ENCODE measurements around the gene MTHFD1L. TPM values are rescaled to one million over a fixed set of nuclear protein-coding genes. Genes with fewer than 3 reads are reported as not detected.
"Not testable (repeated sequence)": the region's sequence is repeated elsewhere in the genome, so short reads cannot be mapped to it uniquely, and the experiment has no call there.

The MTHFD1L gene
- total RNA-seq, 1 donor from 2014 or later = 66.0 TPM

GRCh38 chr6:151038616-151039015 is 173.1 kb downstream of the MTHFD1L start:
- no peak for DNase-seq (ENCODE audit: low spot score)
- TF ChIP-seq CTCF (IDR thresholded peaks at IDR 0.05; ENCODE audit: unreplicated experiment) = no peak
- no peaks in the 10 kb centered on the region for H3K9me3 Mint-ChIP-seq (ENCODE audit: unreplicated experiment)
- peaks cover 43% of the 10 kb centered on the region for H3K4me1 Mint-ChIP-seq (ENCODE audit: unreplicated experiment)
- H3K27me3 Mint-ChIP-seq (ENCODE audit: unreplicated experiment) = peaks cover 8% of the 10 kb centered on the region
- peaks cover 34% of the 10 kb centered on the region for H3K36me3 Mint-ChIP-seq (ENCODE audit: low read depth, unreplicated experiment)
- H3K27ac Mint-ChIP-seq (ENCODE audit: unreplicated experiment) = peak overlapping the region; percentile 76
- H3K4me3 Mint-ChIP-seq (ENCODE audit: unreplicated experiment) = no peak overlapping the region

DNA sequence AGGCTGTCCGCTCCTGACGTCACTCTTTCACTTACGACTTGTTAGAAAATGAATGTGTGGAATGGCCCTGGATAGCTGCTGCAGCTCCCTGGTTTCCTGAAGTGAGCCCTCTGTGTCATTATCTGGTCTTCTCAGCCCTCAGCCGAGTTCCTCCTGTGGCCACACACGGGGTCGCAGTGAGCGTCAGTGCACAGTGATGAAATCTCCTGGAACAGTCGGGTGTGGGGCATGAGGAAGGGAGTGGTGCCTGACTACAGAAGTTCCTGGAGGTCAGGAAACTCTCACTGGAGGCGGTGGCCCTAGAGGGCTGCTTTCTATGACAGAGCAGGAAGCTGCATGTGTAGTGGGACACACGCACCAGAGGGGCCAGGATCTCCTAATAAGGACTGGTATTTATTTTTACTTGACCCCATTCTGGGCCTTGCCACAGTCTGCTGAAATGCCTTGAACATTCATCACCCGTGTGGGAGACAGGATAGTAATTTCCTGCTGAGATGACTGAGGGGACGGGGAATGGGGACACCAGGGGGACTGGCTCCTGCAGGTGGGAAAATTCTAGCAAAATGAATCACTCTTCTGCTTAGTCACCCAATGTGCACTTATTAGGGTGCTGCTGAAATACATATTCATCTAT is 175.5 kb downstream of the MTHFD1L start:
- H3K36me3 Mint-ChIP-seq (ENCODE audit: low read depth, unreplicated experiment) = peaks cover 40% of the 10 kb centered on the region
- not testable (repeated sequence) for H3K27me3 Mint-ChIP-seq (ENCODE audit: unreplicated experiment)

GRCh38 chr6:151041686-151042085 is 176.2 kb downstream of the MTHFD1L start:
- H3K27ac Mint-ChIP-seq (ENCODE audit: unreplicated experiment) = peak overlapping the region; percentile 98
- DNase-seq (ENCODE audit: low spot score) = no peak
- H3K4me3 Mint-ChIP-seq (ENCODE audit: unreplicated experiment) = no peak overlapping the region
- peaks cover 8% of the 10 kb centered on the region for H3K27me3 Mint-ChIP-seq (ENCODE audit: unreplicated experiment)
- H3K4me1 Mint-ChIP-seq (ENCODE audit: unreplicated experiment) = peaks cover 69% of the 10 kb centered on the region
- TF ChIP-seq CTCF (IDR thresholded peaks at IDR 0.05; ENCODE audit: unreplicated experiment) = no peak
- peaks cover 36% of the 10 kb centered on the region for H3K36me3 Mint-ChIP-seq (ENCODE audit: low read depth, unreplicated experiment)
- H3K9me3 Mint-ChIP-seq (ENCODE audit: unreplicated experiment) = no peaks in the 10 kb centered on the region

More for the DNA sequence above, 175.5 kb downstream of the MTHFD1L start:
- Mint-ChIP-seq H3K27ac (ENCODE audit: unreplicated experiment) (peak overlapping the region; percentile 98), H3K4me1 (ENCODE audit: unreplicated experiment) (peaks cover 64% of the 10 kb centered on the region)
- peak; percentile 67 for DNase-seq (ENCODE audit: low spot score)
- H3K4me3 Mint-ChIP-seq (ENCODE audit: unreplicated experiment); H3K9me3 Mint-ChIP-seq (ENCODE audit: unreplicated experiment): not testable (repeated sequence)

DNA sequence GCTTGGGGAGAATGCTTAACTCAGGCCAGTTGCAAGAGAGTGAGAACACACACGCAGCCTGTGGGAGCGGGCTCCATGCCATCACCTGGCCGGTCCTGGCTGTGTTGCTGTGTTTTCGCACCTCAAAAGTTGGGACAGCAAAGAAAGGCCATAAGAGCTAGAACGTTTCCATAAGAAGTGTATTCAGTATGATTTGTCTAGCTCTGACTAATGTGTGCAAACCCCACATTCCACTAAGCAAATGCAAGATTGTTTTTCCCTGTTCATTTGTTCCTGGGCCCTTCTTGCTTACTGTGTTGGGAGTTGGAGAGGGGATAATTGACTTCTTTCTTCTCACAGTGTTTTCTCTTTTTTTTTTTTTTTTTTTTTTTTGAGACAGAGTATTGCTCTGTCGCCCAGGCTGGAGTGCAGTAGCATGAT is 177.4 kb downstream of the MTHFD1L start:
- not testable (repeated sequence) for DNase-seq (ENCODE audit: low spot score); H3K27me3 Mint-ChIP-seq (ENCODE audit: unreplicated experiment); H3K9me3 Mint-ChIP-seq (ENCODE audit: unreplicated experiment); H3K4me3 Mint-ChIP-seq (ENCODE audit: unreplicated experiment)
- Mint-ChIP-seq H3K4me1 (ENCODE audit: unreplicated experiment) (peaks cover 79% of the 10 kb centered on the region), H3K36me3 (ENCODE audit: low read depth, unreplicated experiment) (peaks cover 34% of the 10 kb centered on the region), H3K27ac (ENCODE audit: unreplicated experiment) (peak overlapping the region; percentile 57)

- Mint-ChIP-seq H3K4me1 (ENCODE audit: unreplicated experiment) (peaks cover 77% of the 10 kb centered on the region), H3K27me3 (ENCODE audit: unreplicated experiment) (peaks cover 9% of the 10 kb centered on the region), H3K36me3 (ENCODE audit: low read depth, unreplicated experiment) (peaks cover 29% of the 10 kb centered on the region), H3K4me3 (ENCODE audit: unreplicated experiment) (no peak overlapping the region), H3K27ac (ENCODE audit: unreplicated experiment) (peak overlapping the region; percentile 99), H3K9me3 (ENCODE audit: unreplicated experiment) (no peaks in the 10 kb centered on the region)
- TF ChIP-seq CTCF (IDR thresholded peaks at IDR 0.05; ENCODE audit: unreplicated experiment) = no peak
- no peak for DNase-seq (ENCODE audit: low spot score)
These were observed 178.4 kb downstream of the MTHFD1L start for GRCh38 chr6:151043944-151044343.
